ENCODE results near the gene MPRIP.

GRCh38 chr17:17196776-17197175 lies 154.5 kb downstream of the MPRIP start:
- TF ChIP-seq JUN (IDR thresholded peaks at IDR 0.05; ENCODE audit: borderline replicate concordance, insufficient read depth, insufficient read length, low read depth): no peak
- TF ChIP-seq CTCF (IDR thresholded peaks at IDR 0.05; ENCODE audit: extremely low read depth in 1 of 2, insufficient read depth in 1 of 2, low read depth in 1 of 2, low read length in 2 of 2): no peak
- TF ChIP-seq FOS (IDR thresholded peaks at IDR 0.05; ENCODE audit: borderline replicate concordance, insufficient read depth, low read length): no peak
- TF ChIP-seq POLR2AphosphoS5 (IDR thresholded peaks at IDR 0.05; ENCODE audit: insufficient read depth, low read depth, low read length): no peak
- TF ChIP-seq POLR2A (IDR thresholded peaks at IDR 0.05; ENCODE audit: low read depth, low read length): no peak
- no peak for TF ChIP-seq EZH2 (IDR thresholded peaks at IDR 0.05; ENCODE audit: borderline replicate concordance, low read depth, low read length, severe bottlenecking)

All from endothelial cell of umbilical vein (primary cell).